Caco-2 (cell line): ENCODE measurements around the gene HTT. TPM values are rescaled to one million over a fixed set of nuclear protein-coding genes. Genes with fewer than 3 reads are reported as not detected.

Experiments used
- BruUV-seq: library from RNA; stranded (reverse); fragments of 400-500 nt; replicated peaks from 2 replicates; lab custom pipeline; 2021; lab: Mats Ljungman, UMichigan
- CTCF ChIA-PET: fragments of 300-600 bp; sonication (Branson Sonifier 250); formaldehyde crosslinking; loops from one replicate; lab custom pipeline; 2022; ENCODE audit warnings: antibody characterized with exemption; lab: Charles Lee
- POLR2A ChIA-PET: fragments of 300-600 bp; sonication (Branson Sonifier 250); formaldehyde crosslinking; loops from one replicate; lab custom pipeline; 2022; ENCODE audit warnings: antibody characterized with exemption; lab: Charles Lee
- DNase-seq, 2 experiments: peaks; one replicate each; pipeline versions ENCODE4 v3.0.0 to v3.0.0-alpha.2; 2020 to 2022
- H3K27me3 ChIP-seq: replicated peaks from 2 replicates; pipeline ENCODE4 v1.6.0; 2011; ENCODE audit warnings: low read length; ENCODE audit not compliant: control insufficient read depth, insufficient read depth
- H3K36me3 ChIP-seq: 2 replicates; pipeline ENCODE4 v1.5.1; 2011; ENCODE audit warnings: low read length; ENCODE audit not compliant: control insufficient read depth, insufficient read depth
- H3K4me1 ChIP-seq: fragments of 250-450 bp; sonication (Bioruptor Pico); 2 replicates; pipeline ENCODE4 v1.5.1; 2020; ENCODE audit warnings: mild to moderate bottlenecking
- H3K4me3 ChIP-seq: 2 replicates; pipeline ENCODE4 v1.5.1; 2011; ENCODE audit warnings: low read depth, mild to moderate bottlenecking, control low read depth, low read length
- H3K9me3 ChIP-seq: fragments of 250-450 bp; sonication (Bioruptor Pico); 2 replicates; pipeline ENCODE4 v1.5.1; 2020; ENCODE audit warnings: mild to moderate bottlenecking, moderate library complexity
- H3K27ac Mint-ChIP-seq: one replicate; pipeline ENCODE4 v1.8.0; 2022; ENCODE audit warnings: mixed read lengths; ENCODE audit not compliant: unreplicated experiment
- H3K27me3 Mint-ChIP-seq: one replicate; pipeline ENCODE4 v1.8.0; 2022; ENCODE audit warnings: mixed read lengths; ENCODE audit not compliant: insufficient read depth, unreplicated experiment
- H3K36me3 Mint-ChIP-seq: one replicate; pipeline ENCODE4 v1.8.0; 2022; ENCODE audit warnings: mild to moderate bottlenecking, mixed read lengths; ENCODE audit not compliant: insufficient read depth, unreplicated experiment
- H3K4me1 Mint-ChIP-seq: one replicate; pipeline ENCODE4 v1.8.0; 2022; ENCODE audit warnings: low read depth, mixed read lengths; ENCODE audit not compliant: unreplicated experiment
- H3K4me3 Mint-ChIP-seq: one replicate; pipeline ENCODE4 v1.8.0; 2022; ENCODE audit warnings: mild to moderate bottlenecking, moderate library complexity, mixed read lengths; ENCODE audit not compliant: unreplicated experiment
- H3K9me3 Mint-ChIP-seq: one replicate; pipeline ENCODE4 v1.8.0; 2022; ENCODE audit warnings: mixed read lengths; ENCODE audit not compliant: unreplicated experiment
- CTCF ChIP-seq, 2 experiments: fragments of 200-600 bp in 1 of 2; IDR thresholded peaks; 1 replicate in 1 of 2; 2 replicates in 1 of 2; pipeline versions ENCODE4 v1.5.1 to v1.8.0; 2011 to 2022; ENCODE audit warnings: antibody characterized with exemption in 1 of 2, control low read depth in 1 of 2, inconsistent platforms in 1 of 2, low read depth in 1 of 2, low read length in 1 of 2, mild to moderate bottlenecking in 1 of 2, moderate library complexity in 1 of 2; ENCODE audit not compliant: insufficient read depth in 1 of 2, severe bottlenecking in 1 of 2, unreplicated experiment in 1 of 2
- intact Hi-C: fragments of 100-400 bp; cut with micrococcal nuclease; formaldehyde crosslinking; loops from one replicate; pipeline ENCODE4 v1.10.0; 2022; ENCODE audit not compliant: unreplicated experiment
- total RNA-seq: library from RNA; stranded (reverse); gene quantifications from 2 replicates; pipeline ENCODE4 v1.2.3, GENCODE V29; 2022

Gene HTT
- total RNA-seq, 1 experiment from 2014 or later = 63.3 TPM

GRCh38 chr4:3075652-3075981, 1.1 kb downstream of the HTT start:
- Mint-ChIP-seq H3K9me3 (no peaks in the 10 kb centered on the region), H3K4me1 (peaks cover 9% of the 10 kb centered on the region), H3K27ac (peak overlapping the region; percentile 91), H3K36me3 (peaks cover 17% of the 10 kb centered on the region), H3K4me3 (peak overlapping the region; percentile 96), H3K27me3 (no peaks in the 10 kb centered on the region)
- intact Hi-C loops = no loop called here
- CTCF ChIA-PET = no interaction called here
- peak overlapping the region; percentile 94 for H3K4me3 ChIP-seq
- H3K27me3 ChIP-seq = no peaks in the 10 kb centered on the region
- POLR2A ChIA-PET = no interaction called here
- BruUV-seq = no TSS peak
- no peak for DNase-seq
- H3K9me3 ChIP-seq = no peaks in the 10 kb centered on the region
- TF ChIP-seq CTCF (IDR thresholded peaks at IDR 0.05; ENCODE audit: insufficient read depth in 1 of 2, low read depth in 1 of 2, low read length in 1 of 2, severe bottlenecking in 1 of 2, unreplicated experiment in 1 of 2) = no peak
- peaks cover 13% of the 10 kb centered on the region for H3K4me1 ChIP-seq
- no peaks in the 10 kb centered on the region for H3K36me3 ChIP-seq

GRCh38 chr4:3077796-3078195, 3.3 kb downstream of the HTT start:
- H3K9me3 ChIP-seq = no peaks in the 10 kb centered on the region
- H3K4me1 ChIP-seq = peaks cover 13% of the 10 kb centered on the region
- no peak for DNase-seq
- ChIA-PET CTCF (no interaction called here), POLR2A (no interaction called here)
- no peaks in the 10 kb centered on the region for H3K36me3 ChIP-seq
- TF ChIP-seq CTCF (IDR thresholded peaks at IDR 0.05; ENCODE audit: insufficient read depth in 1 of 2, low read depth in 1 of 2, low read length in 1 of 2, severe bottlenecking in 1 of 2, unreplicated experiment in 1 of 2) = no peak
- no peaks in the 10 kb centered on the region for H3K9me3 Mint-ChIP-seq
- BruUV-seq = no TSS peak
- intact Hi-C loops = no loop called here
- H3K36me3 Mint-ChIP-seq = peaks cover 17% of the 10 kb centered on the region
- H3K4me3 ChIP-seq = no peak overlapping the region
- H3K27me3 Mint-ChIP-seq = no peaks in the 10 kb centered on the region
- no peak overlapping the region for H3K27ac Mint-ChIP-seq
- H3K4me3 Mint-ChIP-seq = no peak overlapping the region
- H3K27me3 ChIP-seq = no peaks in the 10 kb centered on the region
- H3K4me1 Mint-ChIP-seq = peaks cover 9% of the 10 kb centered on the region

DNA sequence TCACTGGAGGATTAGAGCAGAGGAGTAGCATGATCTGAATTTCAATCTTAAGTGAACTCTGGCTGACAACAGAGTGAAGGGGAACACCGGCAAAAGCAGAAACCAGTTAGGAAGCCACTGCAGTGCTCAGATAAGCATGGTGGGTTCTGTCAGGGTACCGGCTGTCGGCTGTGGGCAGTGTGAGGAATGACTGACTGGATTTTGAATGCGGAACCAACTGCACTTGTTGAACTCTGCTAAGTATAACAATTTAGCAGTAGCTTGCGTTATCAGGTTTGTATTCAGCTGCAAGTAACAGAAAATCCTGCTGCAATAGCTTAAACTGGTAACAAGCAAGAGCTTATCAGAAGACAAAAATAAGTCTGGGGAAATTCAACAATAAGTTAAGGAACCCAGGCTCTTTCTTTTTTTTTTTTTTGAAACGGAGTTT, 5.2 kb downstream of the HTT start:
- no TSS peak for BruUV-seq
- Mint-ChIP-seq H3K27ac (no peak overlapping the region), H3K27me3 (no peaks in the 10 kb centered on the region), H3K4me3 (no peak overlapping the region), H3K9me3 (no peaks in the 10 kb centered on the region), H3K4me1 (peaks cover 9% of the 10 kb centered on the region), H3K36me3 (peaks cover 17% of the 10 kb centered on the region)
- no peaks in the 10 kb centered on the region for H3K36me3 ChIP-seq
- no peaks in the 10 kb centered on the region for H3K9me3 ChIP-seq
- H3K27me3 ChIP-seq = no peaks in the 10 kb centered on the region
- ChIA-PET POLR2A (no interaction called here), CTCF (no interaction called here)
- H3K4me1 ChIP-seq = peaks cover 6% of the 10 kb centered on the region
- no peak for DNase-seq
- H3K4me3 ChIP-seq = no peak overlapping the region
- intact Hi-C loops = no loop called here
- TF ChIP-seq CTCF (IDR thresholded peaks at IDR 0.05; ENCODE audit: insufficient read depth in 1 of 2, low read depth in 1 of 2, low read length in 1 of 2, severe bottlenecking in 1 of 2, unreplicated experiment in 1 of 2) = no peak
